Measurements from ENCODE around the gene RRP1.

Gene RRP1

DNA sequence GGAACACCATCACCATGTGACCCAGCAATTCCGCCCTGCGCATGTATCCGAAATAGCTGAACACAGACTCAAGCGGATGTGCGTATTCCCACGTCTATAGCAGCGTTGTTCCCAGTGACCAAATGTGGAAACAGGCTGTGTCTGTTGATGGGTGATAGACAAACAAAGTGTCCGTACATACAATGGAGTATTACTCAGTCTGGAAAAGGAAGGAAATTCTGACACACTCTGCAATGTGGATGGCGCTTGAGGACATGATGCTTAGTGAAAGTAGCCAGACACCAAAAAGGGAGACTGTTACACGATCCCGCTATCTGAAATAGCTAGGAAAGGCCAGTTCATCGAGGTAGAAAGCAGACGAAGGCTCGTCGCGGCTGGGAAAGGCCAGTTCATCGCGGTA, 44.7 kb upstream of the RRP1 start:
- no peak overlapping the region for H3K4me3 ChIP-seq (ENCODE audit: low read depth, low read length)
- TF ChIP-seq, protein P1, sequence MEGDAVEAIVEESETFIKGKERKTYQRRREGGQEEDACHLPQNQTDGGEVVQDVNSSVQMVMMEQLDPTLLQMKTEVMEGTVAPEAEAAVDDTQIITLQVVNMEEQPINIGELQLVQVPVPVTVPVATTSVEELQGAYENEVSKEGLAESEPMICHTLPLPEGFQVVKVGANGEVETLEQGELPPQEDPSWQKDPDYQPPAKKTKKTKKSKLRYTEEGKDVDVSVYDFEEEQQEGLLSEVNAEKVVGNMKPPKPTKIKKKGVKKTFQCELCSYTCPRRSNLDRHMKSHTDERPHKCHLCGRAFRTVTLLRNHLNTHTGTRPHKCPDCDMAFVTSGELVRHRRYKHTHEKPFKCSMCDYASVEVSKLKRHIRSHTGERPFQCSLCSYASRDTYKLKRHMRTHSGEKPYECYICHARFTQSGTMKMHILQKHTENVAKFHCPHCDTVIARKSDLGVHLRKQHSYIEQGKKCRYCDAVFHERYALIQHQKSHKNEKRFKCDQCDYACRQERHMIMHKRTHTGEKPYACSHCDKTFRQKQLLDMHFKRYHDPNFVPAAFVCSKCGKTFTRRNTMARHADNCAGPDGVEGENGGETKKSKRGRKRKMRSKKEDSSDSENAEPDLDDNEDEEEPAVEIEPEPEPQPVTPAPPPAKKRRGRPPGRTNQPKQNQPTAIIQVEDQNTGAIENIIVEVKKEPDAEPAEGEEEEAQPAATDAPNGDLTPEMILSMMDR (IDR thresholded peaks at IDR 0.05; ENCODE audit: low read depth, low read length): no peak
- in situ Hi-C loops (cut with HindIII; ENCODE audit: low sequenced_read_pairs): no loop called here
- DNase-seq (ENCODE audit: low read depth, low spot score): no peak

DNA sequence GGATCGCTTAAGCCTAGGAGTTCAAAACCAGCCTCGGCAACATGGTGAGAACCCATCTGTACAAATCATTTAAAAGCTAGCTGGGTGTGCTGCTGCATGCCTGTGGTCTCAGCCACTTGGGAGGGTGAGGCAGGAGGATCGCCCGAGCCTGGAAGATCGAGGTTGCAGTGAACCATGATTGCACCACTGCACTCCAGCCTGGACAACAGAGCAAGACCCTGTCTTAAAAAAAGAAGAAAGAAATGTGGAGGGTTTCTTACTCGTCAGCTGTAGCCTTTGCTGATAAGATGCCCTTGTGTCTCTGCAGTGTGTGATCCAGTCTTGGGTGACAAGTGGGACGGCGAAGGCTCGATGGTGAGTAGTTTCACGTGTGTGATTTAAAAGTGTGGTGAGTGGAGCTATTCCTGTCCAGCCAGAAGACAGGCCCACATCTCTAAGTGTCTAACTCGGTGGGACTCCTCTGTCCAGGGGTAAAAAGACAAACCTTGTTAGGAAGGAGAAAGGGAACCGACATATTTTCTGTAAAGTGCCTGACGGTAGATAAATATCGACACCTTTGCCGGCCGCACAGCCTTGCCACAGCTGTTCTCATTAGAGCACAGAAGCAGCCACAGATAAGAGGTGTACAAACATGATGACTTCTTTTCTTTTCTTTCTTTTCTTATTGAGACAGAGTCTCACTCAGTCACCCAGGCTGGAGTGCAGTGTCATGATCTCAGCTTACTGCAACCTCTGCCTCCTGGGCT, 43.4 kb upstream of the RRP1 start:
- TF ChIP-seq, protein P1 (IDR thresholded peaks at IDR 0.05; ENCODE audit: low read depth, low read length): no peak
- in situ Hi-C loops (cut with HindIII; ENCODE audit: low sequenced_read_pairs): no loop called here
- no peak for DNase-seq (ENCODE audit: low read depth, low spot score)
- no peak overlapping the region for H3K4me3 ChIP-seq (ENCODE audit: low read depth, low read length)

DNA sequence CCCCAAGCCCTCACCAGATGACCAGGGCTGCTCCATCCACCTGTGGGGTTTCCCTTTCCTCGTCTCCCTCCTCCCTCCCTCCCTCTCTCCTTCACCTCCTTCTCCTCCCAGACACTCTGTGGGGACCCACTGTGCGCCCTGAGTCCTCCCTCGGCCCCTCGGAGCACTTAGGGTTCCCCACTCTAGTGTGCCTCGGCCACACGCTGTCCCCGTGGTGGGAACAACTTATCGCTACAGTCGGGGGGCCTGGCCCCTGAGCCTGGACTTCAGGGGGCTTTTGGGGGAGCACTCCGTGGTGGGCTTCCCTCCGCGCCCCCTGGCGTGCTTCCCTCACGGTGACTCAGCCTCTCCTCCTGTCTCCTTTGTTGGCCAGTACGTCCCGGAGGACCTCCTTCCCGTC, 40.8 kb upstream of the RRP1 start:
- no peak for DNase-seq (ENCODE audit: low read depth, low spot score)
- in situ Hi-C loops (cut with HindIII; ENCODE audit: low sequenced_read_pairs): no loop called here
- TF ChIP-seq, protein P1 (IDR thresholded peaks at IDR 0.05; ENCODE audit: low read depth, low read length): no peak

GRCh38 chr21:43749651-43750262, 39.6 kb upstream of the RRP1 start:
- in situ Hi-C loops (cut with HindIII; ENCODE audit: low sequenced_read_pairs): no loop called here
- DNase-seq (ENCODE audit: low read depth, low spot score): no peak
- no peak overlapping the region for H3K4me3 ChIP-seq (ENCODE audit: low read depth, low read length)
- TF ChIP-seq, protein P1 (IDR thresholded peaks at IDR 0.05; ENCODE audit: low read depth, low read length): no peak

More for the DNA sequence above, 40.8 kb upstream of the RRP1 start:
- H3K4me3 ChIP-seq (ENCODE audit: low read depth, low read length): no peak overlapping the region

GRCh38 chr21:43750339-43751033, 38.9 kb upstream of the RRP1 start:
- H3K4me3 ChIP-seq (ENCODE audit: low read depth, low read length): no peak overlapping the region
- in situ Hi-C loops (cut with HindIII; ENCODE audit: low sequenced_read_pairs): no loop called here
- TF ChIP-seq, protein P1 (IDR thresholded peaks at IDR 0.05; ENCODE audit: low read depth, low read length): no peak
- DNase-seq (ENCODE audit: low read depth, low spot score): no peak

DNA sequence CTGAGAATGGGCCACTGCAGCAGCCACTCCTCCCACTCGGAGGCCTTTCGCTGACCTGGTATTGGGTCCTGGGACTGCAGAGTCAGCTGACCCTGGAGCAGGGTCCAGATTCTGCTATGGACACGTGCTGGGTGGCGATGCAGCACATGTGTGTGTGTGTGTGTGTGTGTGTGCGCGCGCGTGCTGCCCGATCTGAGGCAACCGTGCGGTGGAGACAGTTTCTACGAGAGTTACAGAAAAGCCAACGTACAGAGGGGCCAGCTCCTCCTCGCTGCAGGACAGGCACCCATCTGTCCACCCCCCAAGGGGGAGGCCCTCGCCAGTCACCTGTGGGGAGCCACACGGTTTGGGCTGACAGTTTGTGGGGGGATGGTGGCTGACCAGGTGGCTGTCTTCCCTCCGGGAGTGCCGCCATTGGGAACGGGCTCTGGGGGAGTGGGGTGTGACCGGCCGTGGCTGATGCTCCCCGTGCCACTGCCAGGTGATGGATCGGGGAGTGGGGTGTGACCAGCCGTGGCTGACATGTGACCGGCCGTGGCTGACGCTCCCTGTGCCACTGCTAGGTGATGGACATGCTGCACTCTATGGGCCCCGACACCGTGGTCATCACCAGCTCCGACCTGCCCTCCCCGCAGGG, 37.3 kb upstream of the RRP1 start:
- no peak for DNase-seq (ENCODE audit: low read depth, low spot score)
- in situ Hi-C loops (cut with HindIII; ENCODE audit: low sequenced_read_pairs): no loop called here
- TF ChIP-seq, protein P1 (IDR thresholded peaks at IDR 0.05; ENCODE audit: low read depth, low read length): no peak

More for the DNA sequence above, 37.3 kb upstream of the RRP1 start:
- H3K4me3 ChIP-seq (ENCODE audit: low read depth, low read length): no peak overlapping the region
